ENCODE measurements around the gene DESI1. TPM values are rescaled to one million over a fixed set of nuclear protein-coding genes. Genes with fewer than 3 reads are reported as not detected.

DESI1 gene
- polyA plus RNA-seq, 1 donor from 2014 or later, result 27.5 TPM

DNA sequence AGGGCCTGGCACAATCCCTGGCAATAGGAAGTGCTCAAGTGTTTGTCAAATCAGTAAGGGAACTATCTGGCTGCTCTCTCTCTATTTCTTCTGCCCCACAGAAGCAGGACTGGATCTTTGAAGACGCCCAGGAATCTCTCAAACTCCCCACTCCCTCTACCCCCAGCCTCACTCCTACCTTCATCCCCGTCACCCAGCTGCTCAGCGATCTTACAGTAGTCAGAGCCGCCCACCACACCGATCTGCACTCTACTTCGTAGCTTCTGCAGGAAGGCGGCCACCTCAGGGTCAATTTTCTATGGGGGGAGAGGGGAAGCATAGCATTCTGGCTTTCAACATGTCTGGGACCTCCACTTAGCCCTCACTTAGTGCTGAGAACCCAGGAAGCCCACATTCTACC is 34.9 kb downstream of the DESI1 start:
- H3K4me3 ChIP-seq (ENCODE audit: low read length), result no peak overlapping the region
- H3K9me2 ChIP-seq (ENCODE audit: insufficient read depth, low read length), result no peaks in the 10 kb centered on the region
- no peak overlapping the region for H3K27ac ChIP-seq (ENCODE audit: low read length)
- H4K20me1 ChIP-seq (ENCODE audit: insufficient read depth), result no peaks in the 10 kb centered on the region
- H3K27me3 ChIP-seq (ENCODE audit: insufficient read depth, low read depth, low read length), result no peaks in the 10 kb centered on the region
- no peaks in the 10 kb centered on the region for H3F3A ChIP-seq (ENCODE audit: insufficient read depth, low read length, poor library complexity, severe bottlenecking)
- no peaks in the 10 kb centered on the region for H3K36me3 ChIP-seq (ENCODE audit: insufficient read depth, low read length)
- H3K4me2 ChIP-seq (ENCODE audit: low read length), result no peak overlapping the region
- TF ChIP-seq SMC3 (conservative IDR thresholded peaks at IDR 0.05; ENCODE audit: poor library complexity), result no peak
- TF ChIP-seq MXI1 (conservative IDR thresholded peaks at IDR 0.05; ENCODE audit: poor library complexity, severe bottlenecking), result no peak
- TF ChIP-seq POLR2AphosphoS5 (IDR thresholded peaks at IDR 0.05), result no peak
- TF ChIP-seq, protein P1, sequence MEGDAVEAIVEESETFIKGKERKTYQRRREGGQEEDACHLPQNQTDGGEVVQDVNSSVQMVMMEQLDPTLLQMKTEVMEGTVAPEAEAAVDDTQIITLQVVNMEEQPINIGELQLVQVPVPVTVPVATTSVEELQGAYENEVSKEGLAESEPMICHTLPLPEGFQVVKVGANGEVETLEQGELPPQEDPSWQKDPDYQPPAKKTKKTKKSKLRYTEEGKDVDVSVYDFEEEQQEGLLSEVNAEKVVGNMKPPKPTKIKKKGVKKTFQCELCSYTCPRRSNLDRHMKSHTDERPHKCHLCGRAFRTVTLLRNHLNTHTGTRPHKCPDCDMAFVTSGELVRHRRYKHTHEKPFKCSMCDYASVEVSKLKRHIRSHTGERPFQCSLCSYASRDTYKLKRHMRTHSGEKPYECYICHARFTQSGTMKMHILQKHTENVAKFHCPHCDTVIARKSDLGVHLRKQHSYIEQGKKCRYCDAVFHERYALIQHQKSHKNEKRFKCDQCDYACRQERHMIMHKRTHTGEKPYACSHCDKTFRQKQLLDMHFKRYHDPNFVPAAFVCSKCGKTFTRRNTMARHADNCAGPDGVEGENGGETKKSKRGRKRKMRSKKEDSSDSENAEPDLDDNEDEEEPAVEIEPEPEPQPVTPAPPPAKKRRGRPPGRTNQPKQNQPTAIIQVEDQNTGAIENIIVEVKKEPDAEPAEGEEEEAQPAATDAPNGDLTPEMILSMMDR (IDR thresholded peaks at IDR 0.05; ENCODE audit: poor library complexity, severe bottlenecking), result no peak
- no peak for TF ChIP-seq EZH2 (IDR thresholded peaks at IDR 0.05; ENCODE audit: borderline replicate concordance, insufficient read depth, low read length, poor library complexity, severe bottlenecking)
- TF ChIP-seq TAF1 (IDR thresholded peaks at IDR 0.05; ENCODE audit: low read depth), result no peak
- no peak for TF ChIP-seq RAD21 (conservative IDR thresholded peaks at IDR 0.05)
- TF ChIP-seq, protein P2, sequence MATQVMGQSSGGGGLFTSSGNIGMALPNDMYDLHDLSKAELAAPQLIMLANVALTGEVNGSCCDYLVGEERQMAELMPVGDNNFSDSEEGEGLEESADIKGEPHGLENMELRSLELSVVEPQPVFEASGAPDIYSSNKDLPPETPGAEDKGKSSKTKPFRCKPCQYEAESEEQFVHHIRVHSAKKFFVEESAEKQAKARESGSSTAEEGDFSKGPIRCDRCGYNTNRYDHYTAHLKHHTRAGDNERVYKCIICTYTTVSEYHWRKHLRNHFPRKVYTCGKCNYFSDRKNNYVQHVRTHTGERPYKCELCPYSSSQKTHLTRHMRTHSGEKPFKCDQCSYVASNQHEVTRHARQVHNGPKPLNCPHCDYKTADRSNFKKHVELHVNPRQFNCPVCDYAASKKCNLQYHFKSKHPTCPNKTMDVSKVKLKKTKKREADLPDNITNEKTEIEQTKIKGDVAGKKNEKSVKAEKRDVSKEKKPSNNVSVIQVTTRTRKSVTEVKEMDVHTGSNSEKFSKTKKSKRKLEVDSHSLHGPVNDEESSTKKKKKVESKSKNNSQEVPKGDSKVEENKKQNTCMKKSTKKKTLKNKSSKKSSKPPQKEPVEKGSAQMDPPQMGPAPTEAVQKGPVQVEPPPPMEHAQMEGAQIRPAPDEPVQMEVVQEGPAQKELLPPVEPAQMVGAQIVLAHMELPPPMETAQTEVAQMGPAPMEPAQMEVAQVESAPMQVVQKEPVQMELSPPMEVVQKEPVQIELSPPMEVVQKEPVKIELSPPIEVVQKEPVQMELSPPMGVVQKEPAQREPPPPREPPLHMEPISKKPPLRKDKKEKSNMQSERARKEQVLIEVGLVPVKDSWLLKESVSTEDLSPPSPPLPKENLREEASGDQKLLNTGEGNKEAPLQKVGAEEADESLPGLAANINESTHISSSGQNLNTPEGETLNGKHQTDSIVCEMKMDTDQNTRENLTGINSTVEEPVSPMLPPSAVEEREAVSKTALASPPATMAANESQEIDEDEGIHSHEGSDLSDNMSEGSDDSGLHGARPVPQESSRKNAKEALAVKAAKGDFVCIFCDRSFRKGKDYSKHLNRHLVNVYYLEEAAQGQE (IDR thresholded peaks at IDR 0.05; ENCODE audit: borderline replicate concordance), result no peak
- no peak for TF ChIP-seq EP300 (conservative IDR thresholded peaks at IDR 0.05; ENCODE audit: poor library complexity, severe bottlenecking)
- peaks cover 5% of the 10 kb centered on the region for H3K79me2 ChIP-seq (replicated peaks; ENCODE audit: insufficient read depth, low read length)
- no peaks in the 10 kb centered on the region for H3K9me3 ChIP-seq (ENCODE audit: low read length)
- no peak overlapping the region for H3K9ac ChIP-seq (ENCODE audit: low read length)
- no peak overlapping the region for H2AFZ ChIP-seq (ENCODE audit: low read depth, low read length)

DNA sequence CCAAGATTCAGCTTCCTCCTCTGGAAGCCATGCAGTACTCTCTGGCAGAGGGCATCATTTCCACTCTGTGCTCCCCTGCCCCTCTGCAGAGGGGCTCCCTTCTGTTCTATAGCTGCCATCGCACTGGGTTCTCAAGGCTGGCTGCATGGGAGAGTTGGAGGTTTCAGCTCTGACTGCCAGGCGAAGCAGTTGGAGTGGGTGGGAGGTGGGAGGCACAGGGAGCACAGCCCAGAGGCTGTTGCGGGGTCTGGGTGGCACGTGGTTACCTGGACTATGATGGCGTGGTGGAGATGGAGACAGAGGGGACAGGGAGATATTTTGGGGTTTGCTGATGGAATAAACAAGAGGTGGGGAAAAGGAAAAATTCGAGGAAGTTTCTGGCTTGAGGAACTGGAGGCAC is 36.0 kb downstream of the DESI1 start:
- Histone ChIP-seq H3K27me3 (ENCODE audit: insufficient read depth, low read depth, low read length) (no peaks in the 10 kb centered on the region), H3K79me2 (replicated peaks; ENCODE audit: insufficient read depth, low read length) (peaks cover 5% of the 10 kb centered on the region), H3K9me3 (ENCODE audit: low read length) (no peaks in the 10 kb centered on the region), H2AFZ (ENCODE audit: low read depth, low read length) (no peak overlapping the region), H3K27ac (ENCODE audit: low read length) (no peak overlapping the region), H3K36me3 (ENCODE audit: insufficient read depth, low read length) (no peaks in the 10 kb centered on the region), H3K4me3 (ENCODE audit: low read length) (no peak overlapping the region), H3K4me2 (ENCODE audit: low read length) (no peak overlapping the region), H3K9ac (ENCODE audit: low read length) (no peak overlapping the region), H3F3A (ENCODE audit: insufficient read depth, low read length, poor library complexity, severe bottlenecking) (no peaks in the 10 kb centered on the region), H4K20me1 (ENCODE audit: insufficient read depth) (no peaks in the 10 kb centered on the region), H3K9me2 (ENCODE audit: insufficient read depth, low read length) (no peaks in the 10 kb centered on the region)
- TF ChIP-seq EP300 (conservative IDR thresholded peaks at IDR 0.05; ENCODE audit: poor library complexity, severe bottlenecking) (no peak), RAD21 (conservative IDR thresholded peaks at IDR 0.05) (no peak), EZH2 (IDR thresholded peaks at IDR 0.05; ENCODE audit: borderline replicate concordance, insufficient read depth, low read length, poor library complexity, severe bottlenecking) (no peak), POLR2AphosphoS5 (IDR thresholded peaks at IDR 0.05) (no peak), MXI1 (conservative IDR thresholded peaks at IDR 0.05; ENCODE audit: poor library complexity, severe bottlenecking) (no peak), TAF1 (IDR thresholded peaks at IDR 0.05; ENCODE audit: low read depth) (no peak)
- TF ChIP-seq, protein P1 (IDR thresholded peaks at IDR 0.05; ENCODE audit: poor library complexity, severe bottlenecking), result no peak
- TF ChIP-seq, protein P2 (IDR thresholded peaks at IDR 0.05; ENCODE audit: borderline replicate concordance), result no peak

Measured in neural cell (in vitro differentiated cells).